Measurements from ENCODE around the gene ARHGEF28.

The ARHGEF28 gene

DNA sequence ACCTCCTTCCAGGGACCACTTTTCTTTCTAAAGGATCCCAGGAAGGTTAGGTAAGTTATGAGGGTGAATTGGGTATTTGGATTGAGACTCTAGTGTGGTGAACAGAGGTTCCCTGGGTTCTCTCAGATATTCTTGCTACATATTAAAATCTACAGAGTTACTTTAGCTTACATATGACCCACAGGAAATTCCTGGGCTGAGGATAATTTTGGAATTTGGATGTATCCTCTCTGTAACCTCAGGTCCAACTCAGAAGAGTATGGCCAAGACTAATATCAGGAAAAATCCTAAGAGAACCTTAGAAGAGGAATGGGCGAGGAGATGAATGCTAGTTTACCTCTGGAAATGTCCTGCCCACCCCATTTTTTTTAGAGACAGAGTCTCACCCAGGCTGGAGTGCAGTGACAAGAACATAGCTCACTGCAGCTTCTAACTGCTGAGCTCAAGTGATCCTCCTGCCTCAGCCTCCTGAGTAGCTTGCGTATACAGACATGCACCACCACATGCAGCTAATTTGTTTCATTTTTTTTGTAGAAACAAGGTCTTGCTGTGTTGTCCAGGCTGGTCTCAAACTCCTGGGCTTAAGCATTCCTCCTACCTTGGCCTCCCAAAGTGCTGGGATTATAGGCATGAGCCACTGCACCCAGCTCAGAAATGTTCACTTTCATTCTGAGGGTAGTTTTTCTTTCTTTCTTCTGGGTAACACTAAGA, 196.4 kb downstream of the ARHGEF28 start:
- DNase-seq, result no peak

GRCh38 chr5:73822989-73823339, 197.0 kb downstream of the ARHGEF28 start:
- no peak for DNase-seq

- no peak for DNase-seq
Measured at GRCh38 chr5:73823508-73823925, 197.5 kb downstream of the ARHGEF28 start.

DNA sequence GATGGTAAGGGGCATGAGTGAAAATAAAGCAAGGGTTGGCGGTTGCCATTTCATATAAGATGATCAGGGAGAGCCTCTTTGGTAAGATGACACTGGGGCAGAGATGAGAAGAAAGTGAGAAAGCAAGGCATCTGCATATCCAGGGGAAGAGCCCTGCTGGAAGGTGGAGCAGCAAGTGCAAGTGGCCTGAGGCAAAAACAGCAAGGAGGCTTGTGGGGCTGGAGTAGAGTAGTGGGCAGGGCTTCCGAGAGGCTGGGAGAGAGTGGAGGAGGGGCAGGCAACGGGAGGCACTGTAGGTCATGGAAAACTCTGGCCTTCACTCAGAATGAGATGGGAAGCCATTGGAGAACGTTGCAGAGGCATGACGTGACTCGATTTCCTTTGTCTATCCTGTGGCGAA, 199.2 kb downstream of the ARHGEF28 start:
- no peak for DNase-seq

GRCh38 chr5:73825736-73826135, 199.7 kb downstream of the ARHGEF28 start:
- no peak for DNase-seq

GRCh38 chr5:73826301-73827105, 200.5 kb downstream of the ARHGEF28 start:
- DNase-seq, result peak; percentile 70

DNA sequence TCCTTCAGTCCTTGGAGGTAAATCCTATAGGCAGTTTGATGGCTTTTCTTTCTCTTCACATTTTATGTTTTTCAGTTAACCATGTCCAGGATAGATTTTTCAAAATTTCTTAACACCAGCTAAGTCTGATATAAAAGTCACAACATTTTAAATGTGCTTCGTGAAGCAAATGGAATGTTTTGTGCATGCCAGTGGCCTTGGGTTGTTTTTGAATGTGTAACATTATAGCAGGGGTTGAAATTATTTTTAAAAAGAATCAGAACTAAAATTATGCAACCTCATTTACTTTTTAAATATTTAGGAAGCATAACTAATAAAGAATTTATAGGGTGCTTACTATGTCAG, 201.1 kb downstream of the ARHGEF28 start:
- no peak for DNase-seq

DNA sequence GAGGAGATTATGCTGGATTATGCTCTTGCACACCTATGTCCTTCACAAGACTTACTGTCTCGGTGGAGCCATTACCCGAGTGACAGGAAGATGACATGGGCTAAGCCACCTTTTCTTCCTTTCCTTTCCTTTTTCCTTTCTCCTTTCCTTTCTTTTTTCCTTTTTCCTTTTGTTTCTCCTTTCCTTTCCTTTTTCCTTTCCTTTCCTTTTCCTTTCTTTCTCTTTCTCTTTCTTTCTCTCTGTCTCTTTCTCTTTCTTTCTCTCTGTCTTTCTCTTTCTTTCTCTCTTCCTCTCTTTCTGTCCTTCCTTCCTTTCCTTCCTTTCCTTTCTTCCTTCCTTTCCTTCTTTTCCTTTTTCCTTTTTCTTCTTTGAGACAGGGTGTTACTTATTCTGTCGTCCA, 202.5 kb downstream of the ARHGEF28 start:
- no peak for DNase-seq

DNA sequence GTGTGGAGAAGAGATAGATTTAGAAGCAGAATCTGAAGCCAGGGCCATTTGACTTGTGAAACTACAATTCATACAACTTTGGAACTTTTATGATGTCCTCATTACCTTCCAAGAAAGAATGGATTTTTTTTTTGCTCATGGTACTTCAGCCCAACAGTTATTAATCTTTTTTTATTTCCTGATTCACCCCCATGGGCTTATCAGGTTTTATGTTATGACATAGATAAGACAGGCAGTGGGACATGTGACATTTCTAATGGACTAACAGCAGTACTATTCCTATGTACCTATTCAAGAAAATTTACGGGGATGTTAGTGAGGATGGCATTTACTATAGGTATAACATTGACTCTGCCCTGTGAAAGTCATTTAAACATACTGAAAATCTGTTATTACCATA, 204.7 kb downstream of the ARHGEF28 start:
- no peak for DNase-seq

DNA sequence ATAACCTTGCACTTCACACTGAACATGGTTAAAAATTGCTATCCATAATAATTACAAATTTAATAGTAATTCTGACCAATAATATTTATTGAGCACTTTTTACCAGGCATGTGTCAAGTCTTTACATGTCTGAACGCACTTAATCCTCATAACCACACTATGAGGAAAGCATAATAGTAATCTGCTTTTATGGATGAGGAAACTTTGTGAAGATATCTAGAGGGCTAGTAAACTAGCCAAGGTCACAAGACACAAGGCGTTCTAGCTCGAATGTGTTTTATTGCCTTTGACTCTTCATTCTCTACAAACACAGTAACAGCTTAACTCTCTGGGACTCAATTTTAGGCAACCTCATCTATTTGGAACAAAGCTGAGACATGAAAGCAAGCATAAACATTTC, 205.1 kb downstream of the ARHGEF28 start:
- no peak for DNase-seq

- DNase-seq, result no peak
Measured at GRCh38 chr5:73834693-73835092, 208.7 kb downstream of the ARHGEF28 start.

DNA sequence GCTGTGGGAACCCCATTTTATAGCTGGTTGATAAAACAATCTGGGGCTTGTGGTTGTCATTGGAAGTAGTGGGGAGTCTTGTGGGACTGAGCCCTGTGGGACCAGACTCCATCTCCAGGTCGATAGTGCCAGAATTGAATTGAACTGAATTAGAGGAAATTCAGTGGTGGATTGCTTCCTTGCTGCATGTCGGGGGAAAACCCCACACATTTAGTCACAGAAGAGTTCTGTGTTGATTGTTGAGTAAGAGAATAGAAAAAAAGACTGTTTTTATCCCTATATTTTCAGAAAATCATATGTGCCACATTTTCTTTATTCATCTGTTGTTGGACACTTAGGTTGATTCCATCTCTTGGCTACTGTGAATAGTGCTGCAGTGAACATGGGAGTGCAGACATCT, 209.7 kb downstream of the ARHGEF28 start:
- no peak for DNase-seq

GRCh38 chr5:73836607-73837006, 210.6 kb downstream of the ARHGEF28 start:
- DNase-seq, result no peak

DNA sequence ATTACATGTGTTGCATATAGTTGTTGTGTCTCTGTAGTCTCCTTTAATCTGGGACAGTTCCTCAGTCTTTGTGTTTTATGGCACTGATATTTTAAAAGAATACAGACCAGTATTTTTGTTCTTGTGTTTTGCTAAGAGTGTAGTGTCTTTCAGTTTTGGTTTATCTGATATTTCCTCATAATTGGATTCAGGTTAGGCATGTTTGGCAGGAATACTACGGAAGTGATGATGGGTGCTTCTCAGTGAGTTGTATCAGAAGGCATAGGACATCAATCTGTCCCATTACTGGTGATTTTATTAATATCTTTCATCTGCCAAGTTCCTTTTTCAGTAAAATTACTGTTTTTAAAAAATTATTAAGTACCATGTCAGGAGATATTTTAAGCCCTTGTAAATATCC, 212.9 kb downstream of the ARHGEF28 start:
- no peak for DNase-seq

GRCh38 chr5:73841641-73842040, 215.6 kb downstream of the ARHGEF28 start:
- DNase-seq, result no peak

DNA sequence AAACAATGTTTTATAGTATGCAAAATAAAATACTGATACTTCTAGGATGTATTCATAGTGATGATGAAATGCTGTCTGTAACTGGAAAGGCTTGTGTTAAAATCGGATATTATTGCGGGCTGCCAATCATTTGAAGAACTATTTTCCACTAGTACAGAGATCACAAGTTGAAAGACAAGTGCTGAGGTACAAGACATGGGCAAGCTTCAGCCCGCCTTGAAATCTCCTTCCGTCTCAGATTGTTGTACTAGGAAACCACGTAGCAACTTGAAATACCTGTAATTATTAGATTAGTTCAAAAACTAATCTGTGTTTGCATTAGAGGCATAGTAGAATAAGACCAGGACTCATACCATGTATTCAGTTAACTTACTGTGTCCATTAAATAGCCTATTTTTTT, 218.2 kb downstream of the ARHGEF28 start:
- DNase-seq, result no peak

- DNase-seq, result no peak
Measured at GRCh38 chr5:73851471-73852181, 225.6 kb downstream of the ARHGEF28 start.

DNA sequence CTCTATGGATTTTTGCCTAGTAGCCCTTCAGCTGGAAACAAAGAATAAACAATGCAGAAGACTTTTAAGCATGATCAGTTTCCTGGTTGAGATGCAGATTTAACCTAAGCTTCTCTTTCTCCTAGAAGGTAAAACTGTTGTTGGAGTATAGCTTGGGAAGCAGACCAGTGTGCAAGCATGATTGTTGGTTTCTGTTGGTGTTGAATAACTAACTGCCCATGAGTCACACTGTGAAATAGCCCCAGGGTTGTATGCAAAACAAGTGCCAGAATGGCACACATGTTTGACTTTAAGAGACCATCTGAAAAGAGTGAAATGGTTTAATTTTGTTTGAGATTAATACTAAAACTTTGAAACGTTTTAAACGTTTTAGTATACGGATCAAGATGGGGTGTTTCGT, 227.1 kb downstream of the ARHGEF28 start:
- peak; percentile 80 for DNase-seq

DNA sequence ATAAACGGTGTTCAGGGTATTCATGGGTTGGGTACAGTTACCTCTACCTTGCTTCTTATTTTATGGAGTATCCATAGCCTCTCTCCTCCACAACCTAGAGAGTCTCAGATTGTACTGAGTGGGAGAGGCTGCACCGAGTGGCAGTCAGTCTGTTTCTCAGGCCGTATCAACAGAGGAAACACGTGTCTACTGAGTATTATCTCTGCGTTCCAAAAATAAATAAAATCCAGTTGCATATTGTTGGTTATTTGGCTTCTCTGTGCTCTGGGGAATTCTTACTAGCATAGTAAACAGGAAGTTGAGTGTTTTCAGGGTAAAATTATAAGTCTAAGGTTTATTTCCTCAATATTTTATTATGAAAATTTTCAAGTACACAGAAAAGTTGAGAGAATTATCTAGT, 231.0 kb downstream of the ARHGEF28 start:
- no peak for DNase-seq

- DNase-seq, result no peak
Measured at GRCh38 chr5:73857446-73857845, 231.4 kb downstream of the ARHGEF28 start.

- no peak for DNase-seq
Measured at GRCh38 chr5:73858054-73858453, 232.1 kb downstream of the ARHGEF28 start.

- no peak for DNase-seq
Measured at GRCh38 chr5:73858776-73859175, 232.8 kb downstream of the ARHGEF28 start.

DNA sequence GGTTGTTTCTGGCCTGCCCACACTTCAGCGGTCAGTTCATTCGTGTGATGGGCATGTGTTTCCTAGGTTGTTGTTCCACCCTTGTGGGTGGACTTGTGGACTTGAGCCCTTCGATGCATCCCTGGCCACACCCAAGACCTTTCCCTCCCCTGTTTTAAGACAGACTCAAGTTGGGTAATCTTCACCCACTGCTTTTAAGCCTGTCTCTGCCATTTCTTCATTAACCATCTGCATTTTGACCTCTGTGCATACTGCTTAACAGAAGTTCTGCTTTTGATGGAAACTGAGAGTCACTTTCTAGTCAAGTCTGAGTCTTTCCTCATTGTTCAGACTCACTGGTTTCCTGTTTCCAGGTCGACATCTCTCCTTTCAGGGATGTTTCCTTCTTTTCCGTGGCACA, 233.7 kb downstream of the ARHGEF28 start:
- no peak for DNase-seq

All from amniotic stem cell (primary cell).